Tibial nerve (tissue), 4 donors: ENCODE measurements around the gene C1orf210. TPM values are rescaled to one million over a fixed set of nuclear protein-coding genes. Genes with fewer than 3 reads are reported as not detected.
A peak's percentile ranks its signal among the peaks of the same experiment; 100 is the strongest.

Experiments used
- DNase-seq, 2 donors: peaks; one replicate each; pipeline ENCODE4 v3.0.0-alpha.2; 2019; ENCODE audit warnings: low spot score in 2 of 2
- H3K27ac ChIP-seq, 4 donors: fragments of 200-600 bp; sonication (generic) in 3 of 4; one replicate each; pipeline ENCODE4 v1.5.1; 2017 to 2019; ENCODE audit warnings: mild to moderate bottlenecking in 1 of 4
- H3K27me3 ChIP-seq, 2 donors: fragments of 200-600 bp; sonication (generic) in 1 of 2; one replicate each; pipeline versions ENCODE4 v1.5.1 to v1.6.0; 2017 to 2019
- H3K36me3 ChIP-seq, 3 donors: fragments of 200-600 bp; sonication (generic); one replicate each; pipeline ENCODE4 v1.5.1; 2018 to 2019
- H3K4me1 ChIP-seq, 4 donors: fragments of 200-600 bp; sonication (generic) in 3 of 4; one replicate each; pipeline ENCODE4 v1.5.1; 2017 to 2019
- H3K4me3 ChIP-seq, 4 donors: fragments of 200-600 bp; sonication (generic) in 3 of 4; one replicate each; pipeline ENCODE4 v1.5.1; 2017 to 2019; ENCODE audit warnings: mild to moderate bottlenecking in 1 of 4, moderate library complexity in 1 of 4
- H3K9me3 ChIP-seq, 4 donors: fragments of 200-600 bp; sonication (generic) in 3 of 4; one replicate each; pipeline ENCODE4 v1.5.1; 2017 to 2019
- EP300 ChIP-seq, 2 donors: sonication (generic); formaldehyde crosslinking; IDR thresholded peaks; one replicate each; pipeline ENCODE4 v1.6.1; 2017; ENCODE audit warnings: antibody characterized with exemption in 2 of 2, mild to moderate bottlenecking in 1 of 2
- POLR2A ChIP-seq, 2 donors: fragments of 450-650 bp; IDR thresholded peaks; one replicate each; pipeline ENCODE4 v1.6.1; 2017; ENCODE audit warnings: antibody characterized with exemption in 2 of 2, mild to moderate bottlenecking in 2 of 2, moderate library complexity in 2 of 2
- WGBS, 2 donors: methylation state at CpG; one replicate each; pipeline ENCODE4 v1.1.5; 2018; 5-methylcytosine and 5-hydroxymethylcytosine counted together
- total RNA-seq, 4 donors: library from RNA; depleted of rRNA; stranded (reverse); fragments of >200 nt; gene quantifications; one replicate each; pipeline ENCODE4 v1.1.0, GENCODE V29; 2016
- TF ChIP-seq, protein P1 (sequence below), 5 experiments: fragments of 200-600 bp in 3 of 5; fragments of 450-650 bp in 2 of 5; sonication (generic) in 3 of 5; IDR thresholded peaks; one replicate each; pipeline ENCODE4 v1.5.1; 2016 to 2019; ENCODE audit warnings: antibody characterized with exemption in 5 of 5, mild to moderate bottlenecking in 3 of 5, moderate library complexity in 2 of 5

The C1orf210 gene
- total RNA-seq, 4 donors from 2014 or later: not detected

DNA sequence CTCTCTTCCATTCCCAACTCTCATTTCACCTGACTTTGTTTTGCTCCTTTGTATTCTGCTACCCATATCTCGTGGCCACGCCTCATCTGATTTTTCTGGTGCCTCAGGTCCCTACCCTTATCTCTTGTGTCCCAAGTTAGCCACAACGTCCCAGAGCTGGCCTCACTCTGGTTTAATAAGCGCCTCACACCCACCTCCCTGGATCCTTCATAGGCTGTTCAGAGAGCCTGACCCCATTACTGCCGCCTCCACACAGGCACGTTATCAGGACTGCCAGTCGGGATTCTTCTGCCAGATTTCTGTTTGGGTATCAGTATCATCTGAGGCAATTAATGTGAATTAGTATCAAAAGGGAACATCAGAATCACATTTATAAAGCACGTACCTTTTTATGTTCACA lies 50.3 kb downstream of the C1orf210 start:
- DNase-seq: no peak
- H3K27ac ChIP-seq: no peak overlapping the region
- WGBS, 2 donors: 72 to 75% methylated on average over 8 of the region's 8 CpGs
- H3K4me1 ChIP-seq: peaks cover 0 to 34% (median 0%) of the 10 kb centered on the region in 4 donors
- no peaks in the 10 kb centered on the region for H3K36me3 ChIP-seq
- TF ChIP-seq, protein P1, sequence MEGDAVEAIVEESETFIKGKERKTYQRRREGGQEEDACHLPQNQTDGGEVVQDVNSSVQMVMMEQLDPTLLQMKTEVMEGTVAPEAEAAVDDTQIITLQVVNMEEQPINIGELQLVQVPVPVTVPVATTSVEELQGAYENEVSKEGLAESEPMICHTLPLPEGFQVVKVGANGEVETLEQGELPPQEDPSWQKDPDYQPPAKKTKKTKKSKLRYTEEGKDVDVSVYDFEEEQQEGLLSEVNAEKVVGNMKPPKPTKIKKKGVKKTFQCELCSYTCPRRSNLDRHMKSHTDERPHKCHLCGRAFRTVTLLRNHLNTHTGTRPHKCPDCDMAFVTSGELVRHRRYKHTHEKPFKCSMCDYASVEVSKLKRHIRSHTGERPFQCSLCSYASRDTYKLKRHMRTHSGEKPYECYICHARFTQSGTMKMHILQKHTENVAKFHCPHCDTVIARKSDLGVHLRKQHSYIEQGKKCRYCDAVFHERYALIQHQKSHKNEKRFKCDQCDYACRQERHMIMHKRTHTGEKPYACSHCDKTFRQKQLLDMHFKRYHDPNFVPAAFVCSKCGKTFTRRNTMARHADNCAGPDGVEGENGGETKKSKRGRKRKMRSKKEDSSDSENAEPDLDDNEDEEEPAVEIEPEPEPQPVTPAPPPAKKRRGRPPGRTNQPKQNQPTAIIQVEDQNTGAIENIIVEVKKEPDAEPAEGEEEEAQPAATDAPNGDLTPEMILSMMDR (IDR thresholded peaks at IDR 0.05): no peak
- no peak for TF ChIP-seq EP300 (IDR thresholded peaks at IDR 0.05)
- H3K9me3 ChIP-seq: no peaks in the 10 kb centered on the region
- H3K4me3 ChIP-seq: no peak overlapping the region
- no peaks in the 10 kb centered on the region for H3K27me3 ChIP-seq

DNA sequence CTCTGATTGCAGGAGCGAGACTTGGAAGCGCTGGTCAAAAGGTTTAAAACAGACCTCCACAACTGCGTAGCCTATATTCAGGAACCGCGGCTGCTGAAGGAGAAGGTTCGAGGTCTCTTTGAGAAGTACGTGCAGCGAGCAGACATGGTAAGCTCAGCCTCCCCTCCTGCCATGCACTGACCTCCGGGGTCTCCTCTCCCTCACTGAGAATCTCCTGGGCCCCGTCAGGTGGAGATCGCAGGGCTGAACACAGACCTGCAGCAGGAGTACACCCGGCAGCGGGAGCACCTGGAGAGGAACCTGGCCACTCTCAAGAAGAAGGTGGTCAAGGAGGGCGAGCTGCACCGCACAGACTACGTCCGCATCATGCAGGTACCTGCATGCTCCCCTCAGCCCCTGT lies 51.1 kb downstream of the C1orf210 start:
- DNase-seq: no peak
- Histone ChIP-seq H3K36me3 (no peaks in the 10 kb centered on the region), H3K27ac (no peak overlapping the region), H3K27me3 (no peaks in the 10 kb centered on the region), H3K4me3 (no peak overlapping the region), H3K4me1 (peaks cover 0 to 39% (median 0%) of the 10 kb centered on the region in 4 donors), H3K9me3 (no peaks in the 10 kb centered on the region)
- TF ChIP-seq, protein P1 (IDR thresholded peaks at IDR 0.05): no peak
- no peak for TF ChIP-seq EP300 (IDR thresholded peaks at IDR 0.05)
- TF ChIP-seq POLR2A (IDR thresholded peaks at IDR 0.05): no peak
- 93 to 95% methylated on average over 15 to 17 of the region's 17 CpGs for WGBS, 2 donors

DNA sequence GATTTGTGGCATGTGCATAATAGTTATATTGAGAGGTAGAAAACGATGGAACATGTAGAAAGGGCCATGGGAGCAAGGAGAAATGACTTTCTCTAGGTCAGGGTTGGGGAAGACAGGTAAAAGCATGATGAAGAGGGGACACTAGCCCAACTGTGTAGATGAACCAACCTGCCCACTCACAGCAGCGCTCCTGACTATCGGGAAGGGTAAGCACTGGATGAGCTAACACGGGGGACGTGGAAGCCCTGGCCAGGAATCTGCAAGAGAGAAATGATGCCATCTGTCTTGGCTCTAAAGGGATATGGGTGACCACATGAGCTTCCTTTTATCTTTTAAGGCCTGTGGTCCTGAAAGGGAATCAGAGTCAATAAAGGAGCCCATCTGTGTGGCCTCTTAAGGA lies 51.8 kb downstream of the C1orf210 start:
- no peak for TF ChIP-seq POLR2A (IDR thresholded peaks at IDR 0.05)
- no peak for TF ChIP-seq EP300 (IDR thresholded peaks at IDR 0.05)
- TF ChIP-seq, protein P1 (IDR thresholded peaks at IDR 0.05): no peak
- H3K4me1 ChIP-seq: peaks cover 0 to 37% (median 0%) of the 10 kb centered on the region in 4 donors
- H3K27me3 ChIP-seq: no peaks in the 10 kb centered on the region
- H3K36me3 ChIP-seq: no peaks in the 10 kb centered on the region
- H3K9me3 ChIP-seq: no peaks in the 10 kb centered on the region
- DNase-seq: no peak
- no peak overlapping the region for H3K27ac ChIP-seq
- 88 to 91% methylated on average over 5 of the region's 5 CpGs for WGBS, 2 donors
- H3K4me3 ChIP-seq: no peak overlapping the region

DNA sequence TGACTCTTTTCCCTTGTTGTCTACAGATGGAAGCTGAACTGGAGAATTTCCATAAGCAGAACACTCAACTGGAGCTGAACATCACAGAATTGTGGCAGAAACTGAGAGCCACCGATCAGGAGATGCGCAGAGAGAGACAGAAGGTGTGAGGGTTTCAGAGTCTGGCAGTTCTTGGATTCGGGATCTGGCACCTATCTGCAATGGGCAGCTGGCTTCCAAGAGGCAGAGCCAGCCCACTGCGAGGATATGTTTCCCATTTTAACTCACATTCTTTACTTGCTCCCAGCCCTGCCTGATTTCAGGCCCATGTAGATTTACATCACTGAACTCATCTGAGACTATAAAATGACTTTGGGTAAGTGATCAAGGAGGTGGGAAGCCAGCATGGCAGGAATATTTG lies 52.9 kb downstream of the C1orf210 start:
- 81 to 91% methylated on average over 4 of the region's 4 CpGs for WGBS, 2 donors

DNA sequence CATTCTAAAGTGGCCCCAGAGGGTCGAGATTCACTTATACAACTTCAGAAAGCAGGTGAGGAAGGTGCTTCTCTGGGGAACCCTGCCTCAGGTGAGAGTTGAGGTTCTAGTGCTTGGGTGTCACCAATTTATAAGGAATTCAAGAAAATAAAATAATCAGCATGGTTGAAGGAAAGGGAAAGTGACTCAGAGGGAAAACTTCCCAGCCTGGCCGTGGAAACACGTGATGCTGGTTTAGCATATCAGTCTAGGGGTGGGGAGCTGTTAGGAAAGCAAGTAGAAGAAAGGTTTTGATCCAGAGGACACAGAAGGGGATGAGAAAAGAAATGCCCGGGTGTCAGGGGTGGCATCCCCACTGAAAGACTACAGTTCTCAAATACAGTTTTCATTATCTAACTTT lies 53.3 kb downstream of the C1orf210 start:
- Histone ChIP-seq H3K9me3 (no peaks in the 10 kb centered on the region), H3K27me3 (no peaks in the 10 kb centered on the region), H3K27ac (peak overlapping the region in 2 of 4 donors; percentile 54 to 57), H3K4me1 (peaks cover 0 to 27% (median 0%) of the 10 kb centered on the region in 4 donors), H3K36me3 (no peaks in the 10 kb centered on the region), H3K4me3 (no peak overlapping the region)
- WGBS, 2 donors: 41 to 47% methylated on average over 4 of the region's 4 CpGs
- DNase-seq: no peak
- TF ChIP-seq, protein P1 (IDR thresholded peaks at IDR 0.05): no peak
- TF ChIP-seq EP300 (IDR thresholded peaks at IDR 0.05): no peak
- TF ChIP-seq POLR2A (IDR thresholded peaks at IDR 0.05): no peak

More for the DNA sequence above, 52.9 kb downstream of the C1orf210 start:
- no peaks in the 10 kb centered on the region for H3K36me3 ChIP-seq
- H3K27me3 ChIP-seq: no peaks in the 10 kb centered on the region
- no peaks in the 10 kb centered on the region for H3K9me3 ChIP-seq
- peak overlapping the region in 2 of 4 donors; percentile 40 to 54 for H3K27ac ChIP-seq
- DNase-seq: no peak
- H3K4me1 ChIP-seq: peaks cover 0 to 26% (median 0%) of the 10 kb centered on the region in 4 donors
- no peak for TF ChIP-seq POLR2A (IDR thresholded peaks at IDR 0.05)
- TF ChIP-seq EP300 (IDR thresholded peaks at IDR 0.05): no peak
- TF ChIP-seq, protein P1 (IDR thresholded peaks at IDR 0.05): no peak
- no peak overlapping the region for H3K4me3 ChIP-seq

Other genes with a start within 250 kb of the C1orf210 start
- 10 to 100 TPM; 48.8 to 57.3 (median 51.2) TPM for gene EBNA1BP2, start 113.3 kb downstream of the C1orf210 start, total RNA-seq
- gene CFAP57, start 113.3 kb downstream of the C1orf210 start, total RNA-seq: under 1 TPM in 3 of 4 donors, not detected in 1; 0.21 to 0.30 (median 0.22) TPM
- 1 to 10 TPM in 1 of 4 donors, under 1 TPM in 2, not detected in 1; 0.20 to 2.6 (median 0.21) TPM for gene TMEM125, start 15.6 kb downstream of the C1orf210 start, total RNA-seq
- gene TIE1, start 15.4 kb upstream of the C1orf210 start, total RNA-seq: 10 to 100 TPM; 37.5 to 95.9 (median 68.1) TPM
- 1 to 10 TPM in 1 of 4 donors, under 1 TPM in 1, not detected in 2; 0.66 to 1.7 TPM for gene MPL, start 52.2 kb upstream of the C1orf210 start, total RNA-seq
- 1 to 10 TPM in 3 of 4 donors, under 1 TPM in 1; 0.42 to 3.5 (median 1.5) TPM for gene CDC20, start 73.4 kb upstream of the C1orf210 start, total RNA-seq
- 10 to 100 TPM; 48.6 to 66.6 (median 50.8) TPM for gene ELOVL1, start 82.4 kb upstream of the C1orf210 start, total RNA-seq
- gene MED8, start 104.2 kb upstream of the C1orf210 start, total RNA-seq: 10 to 100 TPM; 22.8 to 35.1 (median 28.5) TPM
- 10 to 100 TPM; 49.2 to 68.7 (median 57.3) TPM for gene SZT2, start 104.3 kb upstream of the C1orf210 start, total RNA-seq
- gene HYI, start 168.3 kb upstream of the C1orf210 start, total RNA-seq: 100 to 1,000 TPM in 2 of 4 donors, 10 to 100 TPM in 2; 69.8 to 144 (median 97.7) TPM
- gene PTPRF, start 245.3 kb upstream of the C1orf210 start, total RNA-seq: 100 to 1,000 TPM in 2 of 4 donors, 10 to 100 TPM in 2; 72.0 to 112 (median 92.5) TPM